ENCODE results near the gene SLC37A1. TPM values are rescaled to one million over a fixed set of nuclear protein-coding genes. Genes with fewer than 3 reads are reported as not detected.

Gene SLC37A1
- total RNA-seq, 2 donors from 2014 or later, result 27.5 to 37.6 TPM

GRCh38 chr21:42499444-42500112 lies 14.1 kb upstream of the SLC37A1 start:
- DNase-seq (no peak), ATAC-seq (replicated peaks in 1 of 2) (no peak)
- H3K27me3 Mint-ChIP-seq (ENCODE audit: low read depth), result no peaks in the 10 kb centered on the region
- no peaks in the 10 kb centered on the region for H3K36me3 Mint-ChIP-seq (ENCODE audit: insufficient read depth in 2 of 2)
- peaks cover 34% of the 10 kb centered on the region for H3K4me1 Mint-ChIP-seq (ENCODE audit: low read depth)
- no peak overlapping the region for H3K27ac Mint-ChIP-seq
- H3K9me3 Mint-ChIP-seq, result no peaks in the 10 kb centered on the region
- H3K4me3 Mint-ChIP-seq, result no peak overlapping the region

GRCh38 chr21:42500225-42500624 lies 13.4 kb upstream of the SLC37A1 start:
- no peaks in the 10 kb centered on the region for H3K27me3 Mint-ChIP-seq (ENCODE audit: low read depth)
- H3K36me3 Mint-ChIP-seq (ENCODE audit: insufficient read depth in 2 of 2), result no peaks in the 10 kb centered on the region
- no peak overlapping the region for H3K4me3 Mint-ChIP-seq
- H3K9me3 Mint-ChIP-seq, result no peaks in the 10 kb centered on the region
- H3K27ac Mint-ChIP-seq, result no peak overlapping the region
- peaks cover 34% of the 10 kb centered on the region for H3K4me1 Mint-ChIP-seq (ENCODE audit: low read depth)
- no peak for ATAC-seq (replicated peaks in 1 of 2)
- DNase-seq, result no peak

GRCh38 chr21:42500736-42501135 lies 12.9 kb upstream of the SLC37A1 start:
- ATAC-seq (replicated peaks in 1 of 2), result no peak
- H3K27me3 Mint-ChIP-seq (ENCODE audit: low read depth), result no peaks in the 10 kb centered on the region
- no peaks in the 10 kb centered on the region for H3K9me3 Mint-ChIP-seq
- peaks cover 29% of the 10 kb centered on the region for H3K4me1 Mint-ChIP-seq (ENCODE audit: low read depth)
- no peak overlapping the region for H3K27ac Mint-ChIP-seq
- no peak overlapping the region for H3K4me3 Mint-ChIP-seq
- no peaks in the 10 kb centered on the region for H3K36me3 Mint-ChIP-seq (ENCODE audit: insufficient read depth in 2 of 2)
- DNase-seq, result no peak

- H3K27ac Mint-ChIP-seq, result no peak overlapping the region
- peaks cover 10% of the 10 kb centered on the region for H3K4me1 Mint-ChIP-seq (ENCODE audit: low read depth)
- H3K36me3 Mint-ChIP-seq (ENCODE audit: insufficient read depth in 2 of 2), result no peaks in the 10 kb centered on the region
- peak; percentile 42 to 46 for ATAC-seq (replicated peaks in 1 of 2)
- no peaks in the 10 kb centered on the region for H3K9me3 Mint-ChIP-seq
- no peaks in the 10 kb centered on the region for H3K27me3 Mint-ChIP-seq (ENCODE audit: low read depth)
- no peak for DNase-seq
- H3K4me3 Mint-ChIP-seq, result peak overlapping the region in 1 of 2 donors; percentile 15
Observed at GRCh38 chr21:42503711-42504110, 9.9 kb upstream of the SLC37A1 start.

- no peak for ATAC-seq (replicated peaks in 1 of 2)
Observed at GRCh38 chr21:42505090-42505726, 8.4 kb upstream of the SLC37A1 start.

GRCh38 chr21:42507418-42507817 lies 6.2 kb upstream of the SLC37A1 start:
- DNase-seq (no peak), ATAC-seq (replicated peaks in 1 of 2) (no peak)
- Mint-ChIP-seq H3K27me3 (ENCODE audit: low read depth) (no peaks in the 10 kb centered on the region), H3K27ac (peak overlapping the region; percentile 13), H3K4me1 (ENCODE audit: low read depth) (peaks cover 10% of the 10 kb centered on the region), H3K9me3 (no peaks in the 10 kb centered on the region), H3K36me3 (ENCODE audit: insufficient read depth in 2 of 2) (no peaks in the 10 kb centered on the region), H3K4me3 (no peak overlapping the region)

More at GRCh38 chr21:42505090-42505726, 8.4 kb upstream of the SLC37A1 start:
- Mint-ChIP-seq H3K27me3 (ENCODE audit: low read depth) (no peaks in the 10 kb centered on the region), H3K36me3 (ENCODE audit: insufficient read depth in 2 of 2) (no peaks in the 10 kb centered on the region), H3K27ac (no peak overlapping the region), H3K9me3 (no peaks in the 10 kb centered on the region), H3K4me1 (ENCODE audit: low read depth) (peaks cover 10% of the 10 kb centered on the region), H3K4me3 (no peak overlapping the region)
- no peak for DNase-seq

- Mint-ChIP-seq H3K4me3 (no peak overlapping the region), H3K4me1 (ENCODE audit: low read depth) (peaks cover 9% of the 10 kb centered on the region), H3K27ac (no peak overlapping the region), H3K36me3 (ENCODE audit: insufficient read depth in 2 of 2) (no peaks in the 10 kb centered on the region), H3K9me3 (no peaks in the 10 kb centered on the region), H3K27me3 (ENCODE audit: low read depth) (no peaks in the 10 kb centered on the region)
- no peak for ATAC-seq (replicated peaks in 1 of 2)
- no peak for DNase-seq
Observed at GRCh38 chr21:42508371-42508770, 5.3 kb upstream of the SLC37A1 start.

- Mint-ChIP-seq H3K4me1 (ENCODE audit: low read depth) (no peaks in the 10 kb centered on the region), H3K9me3 (no peaks in the 10 kb centered on the region), H3K4me3 (no peak overlapping the region), H3K36me3 (ENCODE audit: insufficient read depth in 2 of 2) (no peaks in the 10 kb centered on the region), H3K27ac (no peak overlapping the region), H3K27me3 (ENCODE audit: low read depth) (no peaks in the 10 kb centered on the region)
- DNase-seq (no peak), ATAC-seq (replicated peaks in 1 of 2) (no peak)
Observed at GRCh38 chr21:42509244-42509643, 4.4 kb upstream of the SLC37A1 start.

GRCh38 chr21:42512346-42513034 lies 1.2 kb upstream of the SLC37A1 start:
- no peak for ATAC-seq (replicated peaks in 1 of 2)
- H3K4me1 Mint-ChIP-seq (ENCODE audit: low read depth), result peaks cover 27% of the 10 kb centered on the region
- no peak for DNase-seq
- H3K4me3 Mint-ChIP-seq, result peak overlapping the region; percentile 36 to 83
- peak overlapping the region; percentile 3 for H3K27ac Mint-ChIP-seq
- no peaks in the 10 kb centered on the region for H3K27me3 Mint-ChIP-seq (ENCODE audit: low read depth)
- H3K9me3 Mint-ChIP-seq, result no peaks in the 10 kb centered on the region
- H3K36me3 Mint-ChIP-seq (ENCODE audit: insufficient read depth in 2 of 2), result peaks cover 1 to 2% of the 10 kb centered on the region in 2 donors

- H3K27me3 Mint-ChIP-seq (ENCODE audit: low read depth), result no peaks in the 10 kb centered on the region
- H3K4me3 Mint-ChIP-seq, result peak overlapping the region; percentile 79 to 89
- peak; percentile 77 to 78 for ATAC-seq (replicated peaks in 1 of 2)
- H3K9me3 Mint-ChIP-seq, result no peaks in the 10 kb centered on the region
- DNase-seq, result peak; percentile 75 to 78
- H3K27ac Mint-ChIP-seq, result peak overlapping the region; percentile 70
- H3K36me3 Mint-ChIP-seq (ENCODE audit: insufficient read depth in 2 of 2), result peaks cover 1 to 6% of the 10 kb centered on the region in 2 donors
- H3K4me1 Mint-ChIP-seq (ENCODE audit: low read depth), result peaks cover 30% of the 10 kb centered on the region
Observed at GRCh38 chr21:42513985-42514882, 582 bp downstream of the SLC37A1 start.

- Mint-ChIP-seq H3K9me3 (no peaks in the 10 kb centered on the region), H3K27me3 (ENCODE audit: low read depth) (no peaks in the 10 kb centered on the region), H3K27ac (peak overlapping the region; percentile 70), H3K4me1 (ENCODE audit: low read depth) (peaks cover 30% of the 10 kb centered on the region), H3K36me3 (ENCODE audit: insufficient read depth in 2 of 2) (peaks cover 1 to 7% of the 10 kb centered on the region in 2 donors), H3K4me3 (peak overlapping the region; percentile 79 to 89)
- no peak for ATAC-seq (replicated peaks in 1 of 2)
- no peak for DNase-seq
Observed at GRCh38 chr21:42514883-42515228, 1.2 kb downstream of the SLC37A1 start.

GRCh38 chr21:42515708-42516502 lies 2.3 kb downstream of the SLC37A1 start:
- Mint-ChIP-seq H3K4me3 (peak overlapping the region; percentile 79 to 89), H3K27me3 (ENCODE audit: low read depth) (no peaks in the 10 kb centered on the region), H3K36me3 (ENCODE audit: insufficient read depth in 2 of 2) (peaks cover 5 to 9% of the 10 kb centered on the region in 2 donors), H3K27ac (no peak overlapping the region), H3K4me1 (ENCODE audit: low read depth) (peaks cover 30% of the 10 kb centered on the region), H3K9me3 (no peaks in the 10 kb centered on the region)
- DNase-seq (no peak), ATAC-seq (replicated peaks in 1 of 2) (no peak)

All from activated T-cell treated with anti-CD3 and anti-CD28 coated beads, Interleukin-2, amount 50 U/mL, for 72 hours (primary cell).